IPS DF 6.9 (cell line): Measurements from ENCODE around the gene ATF3.

Experiments
- DNase-seq: peaks from one replicate; pipeline ENCODE4 v3.0.0-alpha.2; 2013; ENCODE audit warnings: low read depth, low spot score
- H3K27ac ChIP-seq: one replicate; pipeline ENCODE4 v1.5.1; 2013; ENCODE audit warnings: low read length, control low read depth
- H3K27me3 ChIP-seq: 2 replicates; pipeline ENCODE4 v1.6.1; 2013; ENCODE audit warnings: mild to moderate bottlenecking, low read length; ENCODE audit not compliant: control insufficient read depth, insufficient read depth
- H3K36me3 ChIP-seq: 2 replicates; pipeline ENCODE4 v1.6.1; 2013; ENCODE audit warnings: low read length; ENCODE audit not compliant: control insufficient read depth, insufficient read depth
- H3K4me1 ChIP-seq: 2 replicates; pipeline ENCODE4 v1.6.1; 2013; ENCODE audit warnings: low read length; ENCODE audit not compliant: control insufficient read depth, insufficient read depth
- H3K4me3 ChIP-seq: 2 replicates; pipeline ENCODE4 v1.5.1; 2013; ENCODE audit warnings: mild to moderate bottlenecking, low read length
- H3K9me3 ChIP-seq: 2 replicates; pipeline ENCODE4 v1.6.1; 2013; ENCODE audit warnings: low read length, inconsistent platforms; ENCODE audit not compliant: control insufficient read depth, insufficient read depth
- WGBS: extraction: QIAGEN DNeasy Blood & Tissue Kit; methylation state at CpG from one replicate; pipeline ENCODE4 v1.1.7; 2013; ENCODE audit warnings: mixed read lengths, missing lambda C conversion rate; ENCODE audit not compliant: insufficient read length, insufficient coverage; 5-methylcytosine and 5-hydroxymethylcytosine counted together

The ATF3 gene

GRCh38 chr1:212620293-212620692, 11.7 kb downstream of the ATF3 start:
- no peak for DNase-seq
- Histone ChIP-seq H3K4me1 (no peaks in the 10 kb centered on the region), H3K27me3 (no peaks in the 10 kb centered on the region), H3K9me3 (no peaks in the 10 kb centered on the region), H3K36me3 (peaks cover 33% of the 10 kb centered on the region), H3K4me3 (no peak overlapping the region), H3K27ac (no peak overlapping the region)
- WGBS: no CpG with 5 or more reads among the region's 1 CpG

- no peak for DNase-seq
- 100% methylated on average over 1 of the region's 10 CpGs for WGBS
- Histone ChIP-seq H3K4me3 (no peak overlapping the region), H3K27me3 (no peaks in the 10 kb centered on the region), H3K36me3 (peaks cover 27% of the 10 kb centered on the region), H3K27ac (no peak overlapping the region), H3K9me3 (no peaks in the 10 kb centered on the region), H3K4me1 (no peaks in the 10 kb centered on the region)
These were observed 12.7 kb downstream of the ATF3 start for GRCh38 chr1:212621043-212621948.

GRCh38 chr1:212621949-212622305, 13.4 kb downstream of the ATF3 start:
- no peaks in the 10 kb centered on the region for H3K4me1 ChIP-seq
- no peak overlapping the region for H3K4me3 ChIP-seq
- WGBS: no CpG with 5 or more reads among the region's 1 CpG
- peaks cover 23% of the 10 kb centered on the region for H3K36me3 ChIP-seq
- DNase-seq: no peak
- H3K9me3 ChIP-seq: no peaks in the 10 kb centered on the region
- no peaks in the 10 kb centered on the region for H3K27me3 ChIP-seq
- H3K27ac ChIP-seq: no peak overlapping the region

GRCh38 chr1:212622467-212622866, 13.9 kb downstream of the ATF3 start:
- Histone ChIP-seq H3K9me3 (no peaks in the 10 kb centered on the region), H3K27me3 (no peaks in the 10 kb centered on the region), H3K27ac (no peak overlapping the region), H3K36me3 (peaks cover 18% of the 10 kb centered on the region), H3K4me1 (no peaks in the 10 kb centered on the region), H3K4me3 (no peak overlapping the region)
- no CpG with 5 or more reads among the region's 3 CpGs for WGBS
- no peak for DNase-seq

GRCh38 chr1:212622906-212623305, 14.3 kb downstream of the ATF3 start:
- no CpG with 5 or more reads among the region's 4 CpGs for WGBS
- no peak for DNase-seq
- Histone ChIP-seq H3K4me3 (no peak overlapping the region), H3K9me3 (no peaks in the 10 kb centered on the region), H3K27ac (no peak overlapping the region), H3K4me1 (no peaks in the 10 kb centered on the region), H3K27me3 (no peaks in the 10 kb centered on the region), H3K36me3 (peaks cover 18% of the 10 kb centered on the region)

- H3K27me3 ChIP-seq: no peaks in the 10 kb centered on the region
- H3K9me3 ChIP-seq: no peaks in the 10 kb centered on the region
- no peaks in the 10 kb centered on the region for H3K4me1 ChIP-seq
- H3K4me3 ChIP-seq: no peak overlapping the region
- H3K27ac ChIP-seq: no peak overlapping the region
- no CpG with 5 or more reads among the region's 2 CpGs for whole genome bisulfite sequencing
- H3K36me3 ChIP-seq: peaks cover 12% of the 10 kb centered on the region
- DNase-seq: no peak
These were observed 15.0 kb downstream of the ATF3 start for GRCh38 chr1:212623603-212624002.

- no peaks in the 10 kb centered on the region for H3K9me3 ChIP-seq
- no peak overlapping the region for H3K27ac ChIP-seq
- no peak for DNase-seq
- H3K4me3 ChIP-seq: no peak overlapping the region
- peaks cover 1% of the 10 kb centered on the region; the same call in 1 of the 2 replicates for H3K4me1 ChIP-seq
- 0 out of 2 replicates have a peak, but pooled peaks cover under 1% of the 10 kb centered on the region for H3K36me3 ChIP-seq
- WGBS: no CpG with 5 or more reads among the region's 18 CpGs
- H3K27me3 ChIP-seq: no peaks in the 10 kb centered on the region
These were observed 16.5 kb downstream of the ATF3 start for GRCh38 chr1:212624976-212625501.

GRCh38 chr1:212625781-212626450, 17.4 kb downstream of the ATF3 start:
- H3K27ac ChIP-seq: no peak overlapping the region
- H3K4me3 ChIP-seq: no peak overlapping the region
- H3K4me1 ChIP-seq: peaks cover 3% of the 10 kb centered on the region; the same call in 1 of the 2 replicates
- no peaks in the 10 kb centered on the region for H3K27me3 ChIP-seq
- no peaks in the 10 kb centered on the region for H3K9me3 ChIP-seq
- H3K36me3 ChIP-seq: no peaks in the 10 kb centered on the region
- no peak for DNase-seq
- WGBS: no CpG with 5 or more reads among the region's 19 CpGs

GRCh38 chr1:212628046-212628445, 19.5 kb downstream of the ATF3 start:
- no CpG with 5 or more reads among the region's 5 CpGs for WGBS
- DNase-seq: no peak
- Histone ChIP-seq H3K27me3 (no peaks in the 10 kb centered on the region), H3K27ac (no peak overlapping the region), H3K4me3 (no peak overlapping the region), H3K4me1 (peaks cover 3% of the 10 kb centered on the region; the same call in 1 of the 2 replicates), H3K36me3 (no peaks in the 10 kb centered on the region), H3K9me3 (no peaks in the 10 kb centered on the region)

- no peak overlapping the region for H3K4me3 ChIP-seq
- H3K27me3 ChIP-seq: no peaks in the 10 kb centered on the region
- H3K27ac ChIP-seq: no peak overlapping the region
- peaks cover 3% of the 10 kb centered on the region; the same call in 1 of the 2 replicates for H3K4me1 ChIP-seq
- no peaks in the 10 kb centered on the region for H3K36me3 ChIP-seq
- no peak for DNase-seq
- 100% methylated on average over 1 of the region's 7 CpGs for WGBS
- no peaks in the 10 kb centered on the region for H3K9me3 ChIP-seq
These were observed 20.4 kb downstream of the ATF3 start for GRCh38 chr1:212628813-212629415.
